HG02840 (cell line): Measurements from ENCODE around the gene NPB.

Source experiments
- ATAC-seq: cut with Tn5 transposase; IDR thresholded peaks from one replicate; pipeline ENCODE4 v1.9.1; 2021; ENCODE audit warnings: mild to moderate bottlenecking, moderate library complexity, moderate number of reproducible peaks; ENCODE audit not compliant: unreplicated experiment, low FRiP score

Gene NPB

GRCh38 chr17:81869221-81870130 lies 32.6 kb upstream of the NPB start:
- no peak for ATAC-seq

DNA sequence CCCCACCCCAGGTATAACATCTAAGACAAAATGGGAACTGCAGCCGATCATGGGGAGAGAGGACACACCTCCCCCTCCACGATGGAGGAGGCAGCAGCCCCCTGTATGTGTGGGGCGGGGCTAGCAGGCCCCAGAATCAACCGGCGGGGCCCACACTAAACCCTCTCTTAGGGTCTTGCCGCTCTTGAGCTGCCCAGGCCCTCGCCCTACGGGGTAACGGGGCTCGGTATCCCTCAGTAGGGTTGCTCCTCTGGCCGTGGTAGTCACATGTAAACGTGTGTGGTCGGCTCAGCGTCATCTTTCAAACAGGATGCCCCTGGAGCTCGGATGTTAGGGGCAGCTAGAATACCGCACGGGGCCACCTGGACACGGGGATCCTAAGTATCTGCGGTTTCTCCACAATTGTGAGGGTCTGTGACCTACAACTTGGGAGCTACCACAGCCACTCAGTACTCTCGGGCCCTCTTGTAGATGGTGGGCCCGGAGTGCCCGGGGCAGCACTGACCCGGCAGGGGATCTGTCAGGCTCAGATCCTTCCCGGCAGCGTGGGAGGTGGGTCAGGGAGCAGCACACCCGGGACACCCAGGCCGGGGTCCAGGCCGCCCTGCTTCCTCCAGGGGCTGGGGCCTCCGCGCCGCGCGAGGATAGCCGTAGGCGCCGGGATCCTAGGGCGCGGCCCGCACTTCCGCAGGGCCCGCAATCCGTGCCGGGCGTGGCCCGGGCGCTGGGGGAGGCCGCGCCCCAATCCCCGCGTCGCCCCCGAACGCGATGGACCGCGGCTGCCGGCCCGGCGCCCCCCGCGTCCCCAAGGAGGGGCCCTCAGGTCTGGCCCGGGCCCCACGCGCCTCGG lies 31.7 kb upstream of the NPB start:
- ATAC-seq = peak; percentile 12

DNA sequence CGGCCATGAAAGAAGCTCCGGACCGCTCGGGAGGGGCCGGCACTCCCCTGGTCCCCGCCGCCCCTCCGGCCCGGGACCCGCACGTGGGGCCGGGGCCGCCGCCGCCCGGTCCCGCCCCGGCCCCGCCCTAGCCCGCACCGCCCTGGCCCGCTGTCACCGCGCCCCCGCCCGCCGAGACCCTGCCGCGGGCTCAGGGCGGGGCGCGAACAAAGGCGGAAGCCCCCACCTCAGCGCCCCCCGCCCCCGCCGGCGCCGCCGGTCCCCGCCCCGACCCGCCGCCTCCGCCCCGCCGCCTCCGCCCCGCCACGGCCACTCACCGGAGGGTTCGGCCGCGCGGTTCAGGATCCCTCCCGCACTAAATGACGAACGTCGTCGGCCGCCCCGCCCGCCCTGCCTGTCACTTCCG lies 31.1 kb upstream of the NPB start, which contains the start of gene ARHGDIA:
Gene ARHGDIA, minus strand, starts transcription at position 357 of the 406 bp plus-strand sequence. CDS start 1,407 bp downstream, outside the sequence.
- peak; percentile 21 for ATAC-seq

GRCh38 chr17:81871387-81872230 lies 30.4 kb upstream of the NPB start:
- ATAC-seq = peak; percentile 62

- no peak for ATAC-seq
Observed at GRCh38 chr17:81877569-81877968, 24.5 kb upstream of the NPB start.

DNA sequence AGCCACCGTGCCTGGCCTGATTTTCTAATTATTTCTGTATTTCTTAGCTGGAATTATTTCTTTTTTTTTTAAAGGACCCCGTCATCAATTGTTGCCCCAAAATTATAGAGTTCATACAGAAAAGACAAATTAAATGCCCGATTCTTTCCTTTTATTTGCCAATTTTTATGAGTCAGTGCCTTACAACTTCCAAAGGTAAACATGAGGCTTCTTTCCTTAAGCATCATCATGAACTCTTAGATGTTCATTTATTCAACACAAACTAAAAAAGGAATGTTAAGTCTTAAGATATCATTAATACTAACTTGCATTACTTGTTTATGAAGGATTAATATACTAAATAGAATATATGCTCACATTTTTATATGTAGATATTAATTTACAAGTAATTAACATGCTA lies 23.7 kb upstream of the NPB start:
- no peak for ATAC-seq

DNA sequence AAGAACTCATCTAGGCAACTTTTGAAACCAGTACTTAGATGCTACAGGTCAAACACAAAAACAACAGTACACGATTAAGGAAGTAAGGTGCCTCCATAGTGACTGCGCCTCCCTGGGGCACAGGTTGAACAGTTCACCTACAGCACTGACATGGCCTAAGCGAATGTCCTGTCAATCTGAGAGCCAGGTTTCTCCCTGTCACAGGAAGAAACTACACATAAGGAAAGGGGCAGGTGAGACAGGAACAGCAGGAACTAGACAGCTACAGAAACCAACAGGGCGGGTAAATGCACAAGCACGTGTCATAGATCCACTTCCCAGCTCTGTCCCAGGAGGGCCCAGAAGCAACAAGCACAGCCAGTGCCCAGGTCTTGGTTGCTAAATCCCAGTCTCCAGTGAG lies 22.9 kb upstream of the NPB start:
- no peak for ATAC-seq

- no peak for ATAC-seq
Observed at GRCh38 chr17:81884520-81884919, 17.5 kb upstream of the NPB start.

DNA sequence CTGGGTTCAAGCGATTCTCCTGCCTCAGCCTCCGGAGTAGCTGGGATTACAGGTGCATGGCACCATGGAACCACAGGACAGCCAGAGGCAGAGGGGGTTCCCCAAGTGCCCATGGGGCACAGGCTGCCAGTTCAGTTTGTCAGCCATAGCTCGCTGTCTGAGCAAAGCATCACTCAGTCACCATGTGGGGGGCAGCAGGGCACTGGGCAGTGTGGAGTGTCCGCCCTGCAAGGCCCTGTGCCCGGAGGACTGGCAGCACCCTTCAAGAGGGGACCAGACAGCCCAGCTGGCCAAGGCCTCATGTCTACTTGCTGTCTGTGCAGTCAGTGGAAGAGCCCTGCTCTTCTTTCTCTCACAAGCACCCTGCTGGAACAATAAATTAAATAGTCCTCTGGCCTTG lies 17.1 kb upstream of the NPB start:
- ATAC-seq = no peak

- no peak for ATAC-seq
Observed at GRCh38 chr17:81885454-81885853, 16.6 kb upstream of the NPB start.

- ATAC-seq = no peak
Observed at GRCh38 chr17:81885869-81886548, 16.0 kb upstream of the NPB start.

- no peak for ATAC-seq
Observed at GRCh38 chr17:81888105-81888987, 13.7 kb upstream of the NPB start.

- no peak for ATAC-seq
Observed at GRCh38 chr17:81888988-81889595, 12.9 kb upstream of the NPB start.

GRCh38 chr17:81889602-81890001 lies 12.4 kb upstream of the NPB start:
- ATAC-seq = no peak

- peak; percentile 13 for ATAC-seq
Observed at GRCh38 chr17:81890447-81891302, 11.4 kb upstream of the NPB start.

GRCh38 chr17:81891303-81891552 lies 10.8 kb upstream of the NPB start:
- no peak for ATAC-seq

DNA sequence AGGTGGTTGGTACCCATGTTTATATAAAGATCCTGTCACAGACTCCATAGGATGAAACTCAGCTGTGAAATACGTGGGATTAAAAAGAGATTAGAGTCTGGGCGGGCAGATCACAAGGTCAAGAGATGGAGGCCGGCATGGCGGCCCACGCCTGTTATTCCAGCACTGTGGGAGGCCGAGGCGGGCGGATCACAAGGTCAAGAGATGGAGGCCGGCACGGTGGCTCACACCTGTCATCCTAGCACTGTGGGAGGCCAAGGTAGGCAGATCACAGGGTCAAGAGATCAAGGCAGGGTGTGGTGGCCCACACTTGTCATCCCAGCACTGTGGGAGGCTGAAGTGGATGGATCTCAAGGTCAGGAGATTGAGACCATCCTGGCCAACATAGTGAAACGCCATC lies 6.6 kb upstream of the NPB start:
- ATAC-seq = no peak
